ENCODE results near the gene ZMYM2. TPM values are rescaled to one million over a fixed set of nuclear protein-coding genes. Genes with fewer than 3 reads are reported as not detected.
A peak's percentile ranks its signal among the peaks of the same experiment; 100 is the strongest.

ZMYM2 gene
- total and polyA plus RNA-seq, 4 donors: 14.0 to 212 (median 38.5) TPM

DNA sequence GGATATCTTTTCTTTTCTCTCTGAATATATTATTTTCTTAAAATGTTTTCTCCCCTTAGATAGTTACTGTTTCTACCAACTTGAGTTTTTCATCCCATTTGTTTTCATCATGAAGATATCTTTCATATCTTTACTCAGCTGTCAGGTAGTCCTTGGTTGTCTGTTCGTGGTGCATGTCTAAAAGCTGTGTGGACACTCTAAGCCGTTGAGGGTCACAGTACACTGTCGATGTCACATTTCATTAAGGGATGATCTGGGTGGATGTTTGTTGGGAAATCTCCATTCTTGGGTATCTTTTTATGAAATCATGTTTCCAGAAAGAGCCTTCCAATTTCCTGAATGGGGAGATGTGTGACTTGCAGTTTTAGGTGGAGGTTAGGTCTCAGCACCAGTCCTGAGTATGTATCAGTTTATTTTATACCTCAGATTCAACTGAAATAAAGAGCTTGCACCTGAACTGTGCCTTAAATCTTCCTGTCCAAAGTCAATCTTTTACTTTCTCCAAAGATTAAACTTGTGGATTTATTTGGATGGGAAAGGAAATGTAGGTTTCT, 23.2 kb downstream of the ZMYM2 start:
- H3K9me3 ChIP-seq (ENCODE audit: control insufficient read depth in 4 of 4, insufficient read depth in 3 of 4, low read length in 3 of 4): peaks cover 0 to 9% (median 1%) of the 10 kb centered on the region in 4 donors
- no peak overlapping the region for H3K9ac ChIP-seq (ENCODE audit: insufficient read depth in 1 of 2, low read length in 2 of 2)
- peaks cover 0 to 2% (median 1%) of the 10 kb centered on the region in 5 donors for H3K4me1 ChIP-seq (ENCODE audit: control insufficient read depth in 5 of 5, insufficient read depth in 5 of 5, low read length in 5 of 5)
- no peak for DNase-seq
- ATAC-seq (ENCODE audit: insufficient read depth, low FRiP score): no peak
- no peaks in the 10 kb centered on the region for H3K27me3 ChIP-seq (ENCODE audit: control insufficient read depth in 3 of 3, insufficient read depth in 3 of 3, low read length in 2 of 3)
- H3K36me3 ChIP-seq (ENCODE audit: control insufficient read depth in 4 of 4, insufficient read depth in 4 of 4, low read length in 4 of 4): peaks cover 3 to 18% (median 7%) of the 10 kb centered on the region in 4 donors
- whole genome bisulfite sequencing, 2 donors: 38 to 77% methylated on average over 3 of the region's 3 CpGs
- H3K27ac ChIP-seq (ENCODE audit: low read depth in 1 of 2, low read length in 1 of 2): peak overlapping the region in 1 of 2 donors; percentile 5
- TF ChIP-seq, protein P1, sequence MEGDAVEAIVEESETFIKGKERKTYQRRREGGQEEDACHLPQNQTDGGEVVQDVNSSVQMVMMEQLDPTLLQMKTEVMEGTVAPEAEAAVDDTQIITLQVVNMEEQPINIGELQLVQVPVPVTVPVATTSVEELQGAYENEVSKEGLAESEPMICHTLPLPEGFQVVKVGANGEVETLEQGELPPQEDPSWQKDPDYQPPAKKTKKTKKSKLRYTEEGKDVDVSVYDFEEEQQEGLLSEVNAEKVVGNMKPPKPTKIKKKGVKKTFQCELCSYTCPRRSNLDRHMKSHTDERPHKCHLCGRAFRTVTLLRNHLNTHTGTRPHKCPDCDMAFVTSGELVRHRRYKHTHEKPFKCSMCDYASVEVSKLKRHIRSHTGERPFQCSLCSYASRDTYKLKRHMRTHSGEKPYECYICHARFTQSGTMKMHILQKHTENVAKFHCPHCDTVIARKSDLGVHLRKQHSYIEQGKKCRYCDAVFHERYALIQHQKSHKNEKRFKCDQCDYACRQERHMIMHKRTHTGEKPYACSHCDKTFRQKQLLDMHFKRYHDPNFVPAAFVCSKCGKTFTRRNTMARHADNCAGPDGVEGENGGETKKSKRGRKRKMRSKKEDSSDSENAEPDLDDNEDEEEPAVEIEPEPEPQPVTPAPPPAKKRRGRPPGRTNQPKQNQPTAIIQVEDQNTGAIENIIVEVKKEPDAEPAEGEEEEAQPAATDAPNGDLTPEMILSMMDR (IDR thresholded peaks at IDR 0.05; ENCODE audit: control extremely low read depth, extremely low read depth): no peak
- no peak overlapping the region for H3K4me3 ChIP-seq

DNA sequence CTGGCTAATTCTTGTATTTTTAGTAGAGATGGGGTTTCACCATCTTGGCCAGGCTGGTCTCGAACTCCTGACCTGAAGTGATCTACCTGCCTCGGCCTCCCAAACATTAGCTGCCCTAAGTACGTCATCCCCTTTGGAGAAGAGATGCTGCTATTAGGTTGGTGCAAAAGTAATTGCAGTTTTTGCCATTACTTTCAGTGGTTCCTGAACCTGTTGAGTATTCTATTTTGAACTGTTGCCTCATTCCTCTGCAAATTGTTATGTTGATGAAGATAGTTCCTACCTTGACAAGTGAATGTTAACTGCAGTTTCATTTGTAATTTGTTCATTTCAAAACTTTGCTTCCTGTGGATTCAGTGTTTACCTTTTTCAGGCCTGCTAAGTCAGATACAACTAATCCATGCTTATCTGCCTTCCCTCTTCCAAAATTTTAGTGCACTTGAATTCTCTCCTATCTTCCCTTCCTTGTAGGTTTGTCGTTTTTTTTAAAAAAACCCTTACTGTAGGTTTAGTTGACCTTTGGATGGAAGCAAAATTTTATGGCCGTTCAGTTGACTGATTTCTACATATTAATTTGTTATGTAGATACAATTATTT, 24.0 kb downstream of the ZMYM2 start:
- H3K4me3 ChIP-seq: no peak overlapping the region
- no peak for DNase-seq
- no peak overlapping the region for H3K9ac ChIP-seq (ENCODE audit: insufficient read depth in 1 of 2, low read length in 2 of 2)
- peaks cover 2 to 18% (median 6%) of the 10 kb centered on the region in 4 donors for H3K36me3 ChIP-seq (ENCODE audit: control insufficient read depth in 4 of 4, insufficient read depth in 4 of 4, low read length in 4 of 4)
- peaks cover 0 to 2% (median 1%) of the 10 kb centered on the region in 5 donors for H3K4me1 ChIP-seq (ENCODE audit: control insufficient read depth in 5 of 5, insufficient read depth in 5 of 5, low read length in 5 of 5)
- no peaks in the 10 kb centered on the region for H3K27me3 ChIP-seq (ENCODE audit: control insufficient read depth in 3 of 3, insufficient read depth in 3 of 3, low read length in 2 of 3)
- TF ChIP-seq, protein P1 (IDR thresholded peaks at IDR 0.05; ENCODE audit: control extremely low read depth, extremely low read depth): no peak
- WGBS, 2 donors: 85 to 89% methylated on average over 5 of the region's 5 CpGs
- no peak overlapping the region for H3K27ac ChIP-seq (ENCODE audit: low read depth in 1 of 2, low read length in 1 of 2)
- no peak for ATAC-seq (ENCODE audit: insufficient read depth, low FRiP score)
- peaks cover 0 to 9% (median 1%) of the 10 kb centered on the region in 4 donors for H3K9me3 ChIP-seq (ENCODE audit: control insufficient read depth in 4 of 4, insufficient read depth in 3 of 4, low read length in 3 of 4)

DNA sequence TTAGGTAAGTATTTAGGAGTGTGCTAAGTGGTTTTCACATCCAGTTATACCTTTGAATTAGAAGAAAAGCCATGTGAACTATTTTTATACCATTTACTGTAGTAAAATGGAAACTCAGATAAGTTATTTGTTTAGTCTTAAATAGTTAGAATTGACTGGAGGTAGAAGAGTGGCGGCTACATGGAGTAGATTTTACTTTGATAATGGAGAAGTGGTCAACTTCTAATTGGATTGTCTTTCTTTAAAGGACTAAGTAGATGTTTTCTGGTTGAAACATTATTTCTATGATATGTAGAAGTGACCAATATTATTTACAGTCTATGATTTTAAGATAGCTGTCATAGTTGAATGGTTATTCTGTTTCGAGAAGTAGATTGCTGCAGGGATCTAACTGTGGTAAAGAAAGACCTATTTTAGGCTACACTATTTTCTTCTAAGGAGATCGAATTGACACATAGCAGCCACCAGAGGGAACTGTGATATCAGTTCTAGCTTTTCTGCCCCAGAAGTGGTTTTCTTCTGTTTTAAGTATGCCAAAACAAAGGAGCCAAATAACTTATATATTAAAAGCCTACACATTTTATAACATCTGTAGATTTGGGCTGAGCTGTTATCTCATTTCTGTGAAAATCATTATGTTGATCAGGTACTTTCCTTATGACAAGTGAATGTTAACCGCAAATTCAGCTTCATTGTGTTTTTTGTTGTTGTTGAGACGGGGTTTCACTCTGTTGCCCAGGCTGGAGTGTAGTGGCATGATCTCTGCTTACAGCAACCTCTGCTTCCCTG, 26.1 kb downstream of the ZMYM2 start:
- H3K4me1 ChIP-seq (ENCODE audit: control insufficient read depth in 5 of 5, insufficient read depth in 5 of 5, low read length in 5 of 5): peaks cover 0 to 7% (median 2%) of the 10 kb centered on the region in 5 donors
- TF ChIP-seq, protein P1 (IDR thresholded peaks at IDR 0.05; ENCODE audit: control extremely low read depth, extremely low read depth): peak; percentile 2
- no peak overlapping the region for H3K9ac ChIP-seq (ENCODE audit: insufficient read depth in 1 of 2, low read length in 2 of 2)
- no peaks in the 10 kb centered on the region for H3K27me3 ChIP-seq (ENCODE audit: control insufficient read depth in 3 of 3, insufficient read depth in 3 of 3, low read length in 2 of 3)
- H3K9me3 ChIP-seq (ENCODE audit: control insufficient read depth in 4 of 4, insufficient read depth in 3 of 4, low read length in 3 of 4): no peaks in the 10 kb centered on the region
- WGBS, 2 donors: 68 to 70% methylated on average over 5 of the region's 5 CpGs
- ATAC-seq (ENCODE audit: insufficient read depth, low FRiP score) (no peak), DNase-seq (peak; percentile 20 to 79 (median 55))
- H3K36me3 ChIP-seq (ENCODE audit: control insufficient read depth in 4 of 4, insufficient read depth in 4 of 4, low read length in 4 of 4): peaks cover under 1 to 7% (median 3%) of the 10 kb centered on the region in 4 donors
- H3K4me3 ChIP-seq: no peak overlapping the region
- H3K27ac ChIP-seq (ENCODE audit: low read depth in 1 of 2, low read length in 1 of 2): no peak overlapping the region

Data from lung (tissue), 12 donors.